ENCODE results near the gene RPS18. TPM values are rescaled to one million over a fixed set of nuclear protein-coding genes. Genes with fewer than 3 reads are reported as not detected.
A peak's percentile ranks its signal among the peaks of the same experiment; 100 is the strongest.

The RPS18 gene
- total and polyA plus RNA-seq, 9 of the 15 experiments (the other 6 are each of a cell fraction or from before 2014, with no cell fraction given): 5,023 to 17,516 (median 8,131) TPM

DNA sequence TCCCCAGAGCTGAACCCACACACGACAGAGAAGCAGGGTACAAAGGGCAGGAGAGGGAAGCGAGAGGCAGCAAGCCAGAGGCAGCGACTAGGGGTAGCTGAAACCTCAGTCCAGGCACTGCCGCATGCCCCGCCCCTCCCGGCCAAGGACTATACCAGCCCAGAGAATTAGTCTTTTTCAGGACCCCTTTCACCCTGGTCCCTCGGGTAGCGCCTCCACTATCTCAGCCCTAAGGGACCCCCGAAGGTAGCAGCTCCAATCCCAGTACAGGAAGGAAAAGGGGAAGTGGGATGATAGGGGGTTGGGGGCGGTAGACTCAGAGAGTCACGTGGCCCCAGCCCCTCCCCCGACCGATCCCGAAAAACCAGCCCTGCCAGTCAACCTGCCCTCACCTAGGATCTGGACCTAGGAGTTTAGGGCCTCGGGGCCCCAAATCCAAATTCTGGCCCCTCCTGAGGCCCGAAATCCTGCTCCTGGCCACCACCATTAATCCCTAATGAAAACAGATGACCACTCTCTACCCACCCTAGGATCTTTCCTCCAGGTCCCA, 25.6 kb downstream of the RPS18 start (continued):
- TF ChIP-seq, protein P1, sequence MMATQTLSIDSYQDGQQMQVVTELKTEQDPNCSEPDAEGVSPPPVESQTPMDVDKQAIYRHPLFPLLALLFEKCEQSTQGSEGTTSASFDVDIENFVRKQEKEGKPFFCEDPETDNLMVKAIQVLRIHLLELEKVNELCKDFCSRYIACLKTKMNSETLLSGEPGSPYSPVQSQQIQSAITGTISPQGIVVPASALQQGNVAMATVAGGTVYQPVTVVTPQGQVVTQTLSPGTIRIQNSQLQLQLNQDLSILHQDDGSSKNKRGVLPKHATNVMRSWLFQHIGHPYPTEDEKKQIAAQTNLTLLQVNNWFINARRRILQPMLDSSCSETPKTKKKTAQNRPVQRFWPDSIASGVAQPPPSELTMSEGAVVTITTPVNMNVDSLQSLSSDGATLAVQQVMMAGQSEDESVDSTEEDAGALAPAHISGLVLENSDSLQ (IDR thresholded peaks at IDR 0.05): peak; percentile 85
- TF ChIP-seq MITF (IDR thresholded peaks at IDR 0.05) (0 out of 2 replicates have a peak, but pooled peaks have one; percentile 37), RAD51 (IDR thresholded peaks at IDR 0.05; ENCODE audit: borderline replicate concordance, low read depth) (peak; percentile 90), STAG1 (CRISPR knock-in tag; IDR thresholded peaks at IDR 0.05; ENCODE audit: borderline replicate concordance) (no peak), ZFX (CRISPR knock-in tag; IDR thresholded peaks at IDR 0.05) (peak; percentile 25; the same call in 1 of the 2 replicates), CBFA2T2 (conservative IDR thresholded peaks at IDR 0.05) (peak; percentile 60), ZNF764 (CRISPR knock-in tag; IDR thresholded peaks at IDR 0.05; ENCODE audit: low read depth) (0 out of 2 replicates have a peak, but pooled peaks have one; percentile 43), KLF13 (tag; IDR thresholded peaks at IDR 0.05; ENCODE audit: borderline replicate concordance, low read depth) (0 out of 2 replicates have a peak, but pooled peaks have one; percentile 21), EGR1 (conservative IDR thresholded peaks at IDR 0.05) (peak; percentile 44; the same call in 1 of the 2 replicates), TFAP4 (CRISPR knock-in tag; IDR thresholded peaks at IDR 0.05; ENCODE audit: borderline replicate concordance) (peak; percentile 36)
- TF ChIP-seq, protein P2, sequence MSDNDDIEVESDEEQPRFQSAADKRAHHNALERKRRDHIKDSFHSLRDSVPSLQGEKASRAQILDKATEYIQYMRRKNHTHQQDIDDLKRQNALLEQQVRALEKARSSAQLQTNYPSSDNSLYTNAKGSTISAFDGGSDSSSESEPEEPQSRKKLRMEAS (CRISPR knock-in tag; IDR thresholded peaks at IDR 0.05): peak; percentile 58
- TF ChIP-seq, protein P3, sequence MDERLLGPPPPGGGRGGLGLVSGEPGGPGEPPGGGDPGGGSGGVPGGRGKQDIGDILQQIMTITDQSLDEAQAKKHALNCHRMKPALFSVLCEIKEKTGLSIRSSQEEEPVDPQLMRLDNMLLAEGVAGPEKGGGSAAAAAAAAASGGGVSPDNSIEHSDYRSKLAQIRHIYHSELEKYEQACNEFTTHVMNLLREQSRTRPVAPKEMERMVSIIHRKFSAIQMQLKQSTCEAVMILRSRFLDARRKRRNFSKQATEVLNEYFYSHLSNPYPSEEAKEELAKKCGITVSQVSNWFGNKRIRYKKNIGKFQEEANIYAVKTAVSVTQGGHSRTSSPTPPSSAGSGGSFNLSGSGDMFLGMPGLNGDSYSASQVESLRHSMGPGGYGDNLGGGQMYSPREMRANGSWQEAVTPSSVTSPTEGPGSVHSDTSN (CRISPR knock-in tag; IDR thresholded peaks at IDR 0.05; ENCODE audit: low read depth): peak; percentile 38; the same call in 1 of the 2 replicates
- TF ChIP-seq, protein P3 (tag; conservative IDR thresholded peaks at IDR 0.05; ENCODE audit: low read depth): 0 out of 2 replicates have a peak, but pooled peaks have one; percentile 36

Measured in K562 (cell line).